MM.1S (cell line): ENCODE data around the gene DMBT1.

Experiments used
- DNase-seq: peaks from one replicate; pipeline ENCODE4 v3.0.0-alpha.2; 2015
- H2AFZ ChIP-seq: fragments of 300-600 bp; sonication (generic); 2 replicates; pipeline ENCODE4 v1.6.0; 2016; ENCODE audit warnings: antibody characterized with exemption, low read length
- H3F3A ChIP-seq: fragments of 300-600 bp; sonication (generic); 2 replicates; pipeline ENCODE4 v1.6.1; 2016; ENCODE audit warnings: mild to moderate bottlenecking, antibody characterized with exemption, low read length, moderate library complexity, mixed read lengths; ENCODE audit not compliant: insufficient read depth
- H3K27ac ChIP-seq: fragments of 300-600 bp; sonication (generic); 2 replicates; pipeline ENCODE4 v1.5.1; 2016; ENCODE audit warnings: mild to moderate bottlenecking, low read length
- H3K27me3 ChIP-seq: fragments of 300-600 bp; sonication (generic); replicated peaks from 2 replicates; pipeline ENCODE4 v1.6.0; 2016; ENCODE audit warnings: low read length; ENCODE audit not compliant: insufficient read depth
- H3K36me3 ChIP-seq: fragments of 300-600 bp; sonication (generic); replicated peaks from 2 replicates; pipeline ENCODE4 v1.6.1; 2016; ENCODE audit warnings: mild to moderate bottlenecking, low read length, mixed read lengths; ENCODE audit not compliant: insufficient read depth
- H3K4me1 ChIP-seq: fragments of 300-600 bp; sonication (generic); 2 replicates; pipeline ENCODE4 v1.6.1; 2016; ENCODE audit warnings: low read length, mixed read lengths
- H3K4me2 ChIP-seq: fragments of 300-600 bp; sonication (generic); 2 replicates; pipeline ENCODE4 v1.6.0; 2016; ENCODE audit warnings: low read depth, low read length
- H3K4me3 ChIP-seq: fragments of 300-600 bp; sonication (generic); 2 replicates; pipeline ENCODE4 v1.5.1; 2016; ENCODE audit warnings: low read length, mixed read lengths
- H3K79me2 ChIP-seq: fragments of 300-600 bp; sonication (generic); 2 replicates; pipeline ENCODE4 v1.6.1; 2016; ENCODE audit warnings: mixed run types, low read length, mixed read lengths
- H3K9ac ChIP-seq: fragments of 300-600 bp; sonication (generic); 2 replicates; pipeline ENCODE4 v1.6.1; 2016; ENCODE audit warnings: low read length, mixed read lengths
- H3K9me2 ChIP-seq: fragments of 300-600 bp; sonication (generic); replicated peaks from 2 replicates; pipeline ENCODE4 v1.6.1; 2016; ENCODE audit warnings: mild to moderate bottlenecking, low read length, mixed read lengths; ENCODE audit not compliant: insufficient read depth
- H3K9me3 ChIP-seq: fragments of 300-600 bp; sonication (generic); replicated peaks from 2 replicates; pipeline ENCODE4 v1.6.1; 2016; ENCODE audit warnings: mild to moderate bottlenecking, low read length, mixed read lengths; ENCODE audit not compliant: insufficient read depth
- H4K20me1 ChIP-seq: fragments of 300-600 bp; sonication (generic); 2 replicates; pipeline ENCODE4 v1.6.1; 2016; ENCODE audit warnings: mild to moderate bottlenecking, low read length, moderate library complexity, mixed read lengths; ENCODE audit not compliant: insufficient read depth
- EZH2 ChIP-seq: fragments of 300-600 bp; sonication (generic); optimal IDR thresholded peaks from 2 replicates; pipeline ENCODE3; 2017; ENCODE audit warnings: low read depth, mild to moderate bottlenecking, antibody characterized with exemption, low read length, mixed read lengths
- EZH2phosphoT487 ChIP-seq: fragments of 300-600 bp; sonication (generic); IDR thresholded peaks from 2 replicates; pipeline ENCODE4 v1.6.1; 2018; ENCODE audit warnings: antibody characterized with exemption, low read length
- TF ChIP-seq, protein P1 (sequence below): fragments of 300-600 bp; sonication (generic); IDR thresholded peaks from 2 replicates; pipeline ENCODE4 v1.5.1; 2016; ENCODE audit warnings: antibody characterized with exemption, low read length, mixed read lengths

The DMBT1 gene

DNA sequence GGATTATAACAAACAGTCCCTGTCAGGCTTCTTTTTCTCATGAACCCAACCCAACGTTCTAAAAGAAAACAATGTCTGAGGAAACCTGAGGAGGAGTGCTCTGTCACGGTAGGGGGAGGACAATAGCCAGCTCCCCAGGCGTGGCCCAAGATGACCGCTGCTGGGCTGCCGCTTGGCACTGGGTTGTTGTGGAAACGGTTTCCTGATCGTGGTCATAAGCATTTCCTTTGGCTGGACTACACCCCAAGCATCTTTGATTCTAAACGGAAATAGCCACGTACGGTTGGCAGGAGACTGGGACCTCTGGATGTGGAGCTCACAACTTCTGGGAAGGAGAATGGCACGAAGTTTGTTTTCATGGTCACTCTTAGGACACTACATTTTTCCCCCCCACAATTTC is 30.4 kb upstream of the DMBT1 start:
- DNase-seq: no peak
- Histone ChIP-seq H3K9ac (no peak overlapping the region), H3K27ac (no peak overlapping the region), H3K4me1 (no peaks in the 10 kb centered on the region), H3K79me2 (no peaks in the 10 kb centered on the region), H3K27me3 (no peaks in the 10 kb centered on the region), H3K4me2 (no peak overlapping the region), H4K20me1 (no peaks in the 10 kb centered on the region), H3F3A (no peaks in the 10 kb centered on the region), H2AFZ (no peak overlapping the region), H3K36me3 (no peaks in the 10 kb centered on the region), H3K9me2 (no peaks in the 10 kb centered on the region), H3K9me3 (no peaks in the 10 kb centered on the region), H3K4me3 (no peak overlapping the region)
- TF ChIP-seq EZH2 (no peak), EZH2phosphoT487 (no peak)
- TF ChIP-seq, protein P1, sequence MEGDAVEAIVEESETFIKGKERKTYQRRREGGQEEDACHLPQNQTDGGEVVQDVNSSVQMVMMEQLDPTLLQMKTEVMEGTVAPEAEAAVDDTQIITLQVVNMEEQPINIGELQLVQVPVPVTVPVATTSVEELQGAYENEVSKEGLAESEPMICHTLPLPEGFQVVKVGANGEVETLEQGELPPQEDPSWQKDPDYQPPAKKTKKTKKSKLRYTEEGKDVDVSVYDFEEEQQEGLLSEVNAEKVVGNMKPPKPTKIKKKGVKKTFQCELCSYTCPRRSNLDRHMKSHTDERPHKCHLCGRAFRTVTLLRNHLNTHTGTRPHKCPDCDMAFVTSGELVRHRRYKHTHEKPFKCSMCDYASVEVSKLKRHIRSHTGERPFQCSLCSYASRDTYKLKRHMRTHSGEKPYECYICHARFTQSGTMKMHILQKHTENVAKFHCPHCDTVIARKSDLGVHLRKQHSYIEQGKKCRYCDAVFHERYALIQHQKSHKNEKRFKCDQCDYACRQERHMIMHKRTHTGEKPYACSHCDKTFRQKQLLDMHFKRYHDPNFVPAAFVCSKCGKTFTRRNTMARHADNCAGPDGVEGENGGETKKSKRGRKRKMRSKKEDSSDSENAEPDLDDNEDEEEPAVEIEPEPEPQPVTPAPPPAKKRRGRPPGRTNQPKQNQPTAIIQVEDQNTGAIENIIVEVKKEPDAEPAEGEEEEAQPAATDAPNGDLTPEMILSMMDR: no peak

DNA sequence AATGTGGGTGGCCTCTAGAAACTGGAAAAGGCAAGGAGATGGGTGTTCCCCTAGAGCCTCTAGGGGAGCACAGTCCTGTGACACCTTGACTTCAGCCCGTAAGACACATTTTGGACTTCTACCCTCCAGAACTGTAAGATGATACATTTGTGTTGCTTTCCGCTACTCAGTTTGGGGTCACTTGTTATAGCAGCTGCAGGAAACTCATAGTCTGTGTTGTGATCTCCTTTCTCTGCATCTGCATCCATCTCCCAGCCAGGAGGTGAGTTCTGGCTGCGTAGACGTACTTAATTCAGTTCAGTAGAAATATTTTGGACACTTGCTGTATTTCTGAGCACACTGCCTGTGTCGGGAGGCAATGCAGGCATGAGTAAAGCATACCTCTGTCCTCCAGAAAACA is 29.3 kb upstream of the DMBT1 start:
- no peaks in the 10 kb centered on the region for H3K4me1 ChIP-seq
- no peak overlapping the region for H2AFZ ChIP-seq
- H3K27ac ChIP-seq: no peak overlapping the region
- H3K27me3 ChIP-seq: no peaks in the 10 kb centered on the region
- no peak overlapping the region for H3K4me3 ChIP-seq
- no peaks in the 10 kb centered on the region for H3K9me3 ChIP-seq
- no peaks in the 10 kb centered on the region for H3K9me2 ChIP-seq
- no peaks in the 10 kb centered on the region for H4K20me1 ChIP-seq
- H3K79me2 ChIP-seq: no peaks in the 10 kb centered on the region
- H3K36me3 ChIP-seq: no peaks in the 10 kb centered on the region
- no peak overlapping the region for H3K9ac ChIP-seq
- TF ChIP-seq EZH2 (no peak), EZH2phosphoT487 (no peak)
- TF ChIP-seq, protein P1: no peak
- DNase-seq: no peak
- no peak overlapping the region for H3K4me2 ChIP-seq
- H3F3A ChIP-seq: no peaks in the 10 kb centered on the region

DNA sequence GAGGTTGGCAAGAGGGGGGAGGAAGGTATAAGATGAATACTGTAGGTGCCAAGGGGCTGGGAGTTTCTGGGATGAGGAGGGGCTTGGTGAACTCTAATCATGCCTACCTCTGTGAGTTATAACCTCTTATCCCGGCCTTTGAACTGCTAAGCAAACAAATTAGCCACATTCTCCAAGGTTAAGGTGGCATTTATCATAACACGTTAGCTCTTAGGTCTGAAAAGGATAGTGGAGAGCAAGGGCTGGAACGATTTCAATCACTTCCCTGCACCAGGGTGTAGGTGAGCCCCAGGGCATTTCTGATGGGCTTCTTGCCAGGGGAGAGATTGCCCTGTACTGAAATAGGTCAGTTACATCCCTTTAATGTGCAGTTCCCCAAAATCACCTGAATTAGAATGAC is 28.6 kb upstream of the DMBT1 start:
- Histone ChIP-seq H3K36me3 (no peaks in the 10 kb centered on the region), H3K9me2 (no peaks in the 10 kb centered on the region), H3K79me2 (no peaks in the 10 kb centered on the region), H3K9me3 (no peaks in the 10 kb centered on the region), H3K4me2 (no peak overlapping the region), H3K27ac (no peak overlapping the region), H4K20me1 (no peaks in the 10 kb centered on the region), H3K9ac (no peak overlapping the region), H3F3A (no peaks in the 10 kb centered on the region), H3K27me3 (no peaks in the 10 kb centered on the region; the same call in 1 of the 2 replicates), H2AFZ (no peak overlapping the region), H3K4me3 (no peak overlapping the region), H3K4me1 (no peaks in the 10 kb centered on the region)
- DNase-seq: no peak
- TF ChIP-seq EZH2phosphoT487 (no peak), EZH2 (no peak)
- TF ChIP-seq, protein P1: no peak
